Suprapubic skin (tissue), 4 donors: ENCODE results near the gene PASK. TPM values are rescaled to one million over a fixed set of nuclear protein-coding genes. Genes with fewer than 3 reads are reported as not detected.

Experiments used
- DNase-seq, 2 donors: peaks; one replicate each; pipeline ENCODE4 v3.0.0-alpha.2; 2019; ENCODE audit warnings: low spot score in 2 of 2
- H3K27ac ChIP-seq: fragments of 200-600 bp; sonication (generic); one replicate; pipeline ENCODE4 v1.5.1; 2019
- H3K27me3 ChIP-seq: fragments of 200-600 bp; sonication (generic); one replicate; pipeline ENCODE4 v1.5.1; 2019
- H3K36me3 ChIP-seq: fragments of 200-600 bp; sonication (generic); one replicate; pipeline ENCODE4 v1.5.1; 2019
- H3K4me1 ChIP-seq: fragments of 200-600 bp; sonication (generic); one replicate; pipeline ENCODE4 v1.5.1; 2019
- H3K4me3 ChIP-seq: fragments of 200-600 bp; sonication (generic); one replicate; pipeline ENCODE4 v1.5.1; 2019; ENCODE audit warnings: mild to moderate bottlenecking
- H3K9me3 ChIP-seq: fragments of 200-600 bp; sonication (generic); one replicate; pipeline ENCODE4 v1.5.1; 2019
- EP300 ChIP-seq: sonication (generic); formaldehyde crosslinking; IDR thresholded peaks from one replicate; pipeline ENCODE4 v1.6.1; 2017; ENCODE audit warnings: antibody characterized with exemption
- POLR2A ChIP-seq, 2 donors: fragments of 450-650 bp; IDR thresholded peaks; one replicate each; pipeline ENCODE4 v1.6.1; 2017; ENCODE audit warnings: antibody characterized with exemption in 2 of 2, mild to moderate bottlenecking in 2 of 2, moderate library complexity in 2 of 2
- POLR2AphosphoS5 ChIP-seq, 3 donors: sonication (generic); formaldehyde crosslinking; IDR thresholded peaks; one replicate each; pipeline ENCODE4 v1.6.1; 2017; ENCODE audit warnings: antibody characterized with exemption in 3 of 3
- WGBS: methylation state at CpG from one replicate; pipeline ENCODE4 v1.1.5; 2018; 5-methylcytosine and 5-hydroxymethylcytosine counted together
- total RNA-seq, 4 donors: library from RNA; depleted of rRNA; stranded (reverse); fragments of >200 nt; gene quantifications; one replicate each; pipeline ENCODE4 v1.1.0, GENCODE V29; 2016
- TF ChIP-seq, protein P1 (sequence below), 2 donors: fragments of 200-600 bp in 1 of 2; fragments of 450-650 bp in 1 of 2; sonication (generic) in 1 of 2; IDR thresholded peaks; one replicate each; pipeline ENCODE4 v1.5.1; 2016 to 2019; ENCODE audit warnings: antibody characterized with exemption in 2 of 2, mild to moderate bottlenecking in 1 of 2, moderate library complexity in 1 of 2

Gene PASK
- total RNA-seq, 4 donors from 2014 or later = 9.8 to 19.7 (median 14.6) TPM

DNA sequence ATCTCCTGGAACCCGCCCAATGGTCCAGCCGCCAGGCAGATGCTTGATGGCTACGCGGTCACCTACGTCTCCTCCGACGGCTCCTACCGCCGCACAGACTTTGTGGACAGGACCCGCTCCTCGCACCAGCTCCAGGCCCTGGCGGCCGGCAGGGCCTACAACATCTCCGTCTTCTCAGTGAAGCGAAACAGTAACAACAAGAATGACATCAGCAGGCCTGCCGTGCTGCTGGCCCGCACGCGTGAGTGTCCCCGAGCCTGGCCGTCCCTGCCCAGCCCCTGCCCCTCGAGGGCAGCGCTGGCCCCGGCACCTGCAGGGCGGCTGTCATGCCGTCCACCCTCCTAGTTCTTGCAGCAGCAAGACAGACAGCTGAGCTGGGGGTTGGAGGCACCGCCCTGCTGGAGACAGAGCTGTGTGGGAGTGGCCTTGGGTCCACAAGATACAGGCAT lies 83.9 kb downstream of the PASK start:
- WGBS = 93% methylated on average over 3 of the region's 27 CpGs
- H3K4me1 ChIP-seq = peaks cover 38% of the 10 kb centered on the region
- H3K36me3 ChIP-seq = peaks cover 55% of the 10 kb centered on the region
- no peak overlapping the region for H3K27ac ChIP-seq
- no peak for TF ChIP-seq EP300
- TF ChIP-seq, protein P1, sequence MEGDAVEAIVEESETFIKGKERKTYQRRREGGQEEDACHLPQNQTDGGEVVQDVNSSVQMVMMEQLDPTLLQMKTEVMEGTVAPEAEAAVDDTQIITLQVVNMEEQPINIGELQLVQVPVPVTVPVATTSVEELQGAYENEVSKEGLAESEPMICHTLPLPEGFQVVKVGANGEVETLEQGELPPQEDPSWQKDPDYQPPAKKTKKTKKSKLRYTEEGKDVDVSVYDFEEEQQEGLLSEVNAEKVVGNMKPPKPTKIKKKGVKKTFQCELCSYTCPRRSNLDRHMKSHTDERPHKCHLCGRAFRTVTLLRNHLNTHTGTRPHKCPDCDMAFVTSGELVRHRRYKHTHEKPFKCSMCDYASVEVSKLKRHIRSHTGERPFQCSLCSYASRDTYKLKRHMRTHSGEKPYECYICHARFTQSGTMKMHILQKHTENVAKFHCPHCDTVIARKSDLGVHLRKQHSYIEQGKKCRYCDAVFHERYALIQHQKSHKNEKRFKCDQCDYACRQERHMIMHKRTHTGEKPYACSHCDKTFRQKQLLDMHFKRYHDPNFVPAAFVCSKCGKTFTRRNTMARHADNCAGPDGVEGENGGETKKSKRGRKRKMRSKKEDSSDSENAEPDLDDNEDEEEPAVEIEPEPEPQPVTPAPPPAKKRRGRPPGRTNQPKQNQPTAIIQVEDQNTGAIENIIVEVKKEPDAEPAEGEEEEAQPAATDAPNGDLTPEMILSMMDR (IDR thresholded peaks at IDR 0.05) = no peak
- TF ChIP-seq POLR2AphosphoS5 (IDR thresholded peaks at IDR 0.05) = no peak
- TF ChIP-seq POLR2A (IDR thresholded peaks at IDR 0.05) = no peak
- DNase-seq = no peak
- no peaks in the 10 kb centered on the region for H3K27me3 ChIP-seq
- no peak overlapping the region for H3K4me3 ChIP-seq
- H3K9me3 ChIP-seq = no peaks in the 10 kb centered on the region

- Histone ChIP-seq H3K4me3 (no peak overlapping the region), H3K27ac (no peak overlapping the region), H3K36me3 (peaks cover 50% of the 10 kb centered on the region), H3K9me3 (no peaks in the 10 kb centered on the region), H3K27me3 (no peaks in the 10 kb centered on the region), H3K4me1 (peaks cover 38% of the 10 kb centered on the region)
- 97% methylated on average over 6 of the region's 23 CpGs for WGBS
- peak in 1 of 2 donors; percentile 71 for DNase-seq
- TF ChIP-seq EP300 = no peak
Observed at GRCh38 chr2:241064802-241065354, 84.4 kb downstream of the PASK start.

- Histone ChIP-seq H3K4me1 (peaks cover 38% of the 10 kb centered on the region), H3K4me3 (peak overlapping the region; percentile 42), H3K27ac (no peak overlapping the region), H3K9me3 (no peaks in the 10 kb centered on the region), H3K27me3 (no peaks in the 10 kb centered on the region), H3K36me3 (peaks cover 43% of the 10 kb centered on the region)
- 42% methylated on average over 12 of the region's 32 CpGs for WGBS
- peak; percentile 66 to 71 for DNase-seq
- TF ChIP-seq, protein P1 (IDR thresholded peaks at IDR 0.05) = no peak
- TF ChIP-seq POLR2A (IDR thresholded peaks at IDR 0.05) (no peak), EP300 (no peak), POLR2AphosphoS5 (IDR thresholded peaks at IDR 0.05) (no peak)
Observed at GRCh38 chr2:241064008-241064801, 85.1 kb downstream of the PASK start.

- Histone ChIP-seq H3K36me3 (peaks cover 37% of the 10 kb centered on the region), H3K4me1 (peaks cover 38% of the 10 kb centered on the region), H3K27me3 (no peaks in the 10 kb centered on the region), H3K9me3 (no peaks in the 10 kb centered on the region), H3K27ac (no peak overlapping the region), H3K4me3 (peak overlapping the region; percentile 42)
- TF ChIP-seq, protein P1 (IDR thresholded peaks at IDR 0.05) = no peak
- TF ChIP-seq POLR2AphosphoS5 (IDR thresholded peaks at IDR 0.05) (no peak), POLR2A (IDR thresholded peaks at IDR 0.05) (no peak), EP300 (no peak)
- WGBS = 36% methylated on average over 7 of the region's 8 CpGs
- DNase-seq = no peak
Observed at GRCh38 chr2:241063587-241063986, 85.7 kb downstream of the PASK start.

- WGBS = 51% methylated on average over 11 of the region's 13 CpGs
- Histone ChIP-seq H3K4me3 (peak overlapping the region; percentile 42), H3K27ac (peak overlapping the region; percentile 48), H3K4me1 (peaks cover 38% of the 10 kb centered on the region), H3K36me3 (peaks cover 33% of the 10 kb centered on the region), H3K27me3 (no peaks in the 10 kb centered on the region), H3K9me3 (no peaks in the 10 kb centered on the region)
- DNase-seq = peak in 1 of 2 donors; percentile 70
- TF ChIP-seq POLR2A (IDR thresholded peaks at IDR 0.05) (no peak), POLR2AphosphoS5 (IDR thresholded peaks at IDR 0.05) (no peak), EP300 (no peak)
- TF ChIP-seq, protein P1 (IDR thresholded peaks at IDR 0.05) = no peak
Observed at GRCh38 chr2:241063093-241063551, 86.2 kb downstream of the PASK start.
